ENCODE results near the gene ZBTB42. TPM values are rescaled to one million over a fixed set of nuclear protein-coding genes. Genes with fewer than 3 reads are reported as not detected.

The ZBTB42 gene
- total and polyA plus RNA-seq, 7 donors: 1.5 to 5.5 (median 4.2) TPM

DNA sequence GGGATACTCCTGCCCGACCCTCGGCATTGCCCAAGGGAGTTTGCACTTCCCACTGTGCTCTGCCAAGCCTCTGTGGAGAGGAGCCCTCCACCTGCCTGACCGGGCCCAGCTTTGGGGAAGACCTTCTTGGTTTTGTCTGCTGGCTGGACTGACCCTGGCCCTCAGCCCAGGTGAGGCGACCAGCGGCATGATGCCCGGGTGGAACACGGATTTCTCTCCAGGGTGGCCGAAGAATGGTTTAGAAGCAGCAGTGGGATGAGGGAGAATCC lies 15.6 kb downstream of the ZBTB42 start:
- Histone ChIP-seq H3K36me3 (no peaks in the 10 kb centered on the region), H3K27ac (peak overlapping the region; percentile 93 to 98 (median 95)), H3K27me3 (no peaks in the 10 kb centered on the region), H3K4me1 (peaks cover 0 to 48% (median 38%) of the 10 kb centered on the region in 4 donors), H3K4me3 (peak overlapping the region; percentile 73 to 89 (median 83)), H3K9me3 (no peaks in the 10 kb centered on the region)
- intact Hi-C loops (cut with DNase I): no loop called here
- 5% methylated on average over 8 of the region's 8 CpGs for WGBS, 2 donors
- peak; percentile 74 for DNase-seq
- TF ChIP-seq POLR2AphosphoS5 (IDR thresholded peaks at IDR 0.05): no peak
- no peak for TF ChIP-seq POLR2A (IDR thresholded peaks at IDR 0.05)
- no peak for TF ChIP-seq EP300 (IDR thresholded peaks at IDR 0.05)
- TF ChIP-seq, protein P1, sequence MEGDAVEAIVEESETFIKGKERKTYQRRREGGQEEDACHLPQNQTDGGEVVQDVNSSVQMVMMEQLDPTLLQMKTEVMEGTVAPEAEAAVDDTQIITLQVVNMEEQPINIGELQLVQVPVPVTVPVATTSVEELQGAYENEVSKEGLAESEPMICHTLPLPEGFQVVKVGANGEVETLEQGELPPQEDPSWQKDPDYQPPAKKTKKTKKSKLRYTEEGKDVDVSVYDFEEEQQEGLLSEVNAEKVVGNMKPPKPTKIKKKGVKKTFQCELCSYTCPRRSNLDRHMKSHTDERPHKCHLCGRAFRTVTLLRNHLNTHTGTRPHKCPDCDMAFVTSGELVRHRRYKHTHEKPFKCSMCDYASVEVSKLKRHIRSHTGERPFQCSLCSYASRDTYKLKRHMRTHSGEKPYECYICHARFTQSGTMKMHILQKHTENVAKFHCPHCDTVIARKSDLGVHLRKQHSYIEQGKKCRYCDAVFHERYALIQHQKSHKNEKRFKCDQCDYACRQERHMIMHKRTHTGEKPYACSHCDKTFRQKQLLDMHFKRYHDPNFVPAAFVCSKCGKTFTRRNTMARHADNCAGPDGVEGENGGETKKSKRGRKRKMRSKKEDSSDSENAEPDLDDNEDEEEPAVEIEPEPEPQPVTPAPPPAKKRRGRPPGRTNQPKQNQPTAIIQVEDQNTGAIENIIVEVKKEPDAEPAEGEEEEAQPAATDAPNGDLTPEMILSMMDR (IDR thresholded peaks at IDR 0.05): no peak

DNA sequence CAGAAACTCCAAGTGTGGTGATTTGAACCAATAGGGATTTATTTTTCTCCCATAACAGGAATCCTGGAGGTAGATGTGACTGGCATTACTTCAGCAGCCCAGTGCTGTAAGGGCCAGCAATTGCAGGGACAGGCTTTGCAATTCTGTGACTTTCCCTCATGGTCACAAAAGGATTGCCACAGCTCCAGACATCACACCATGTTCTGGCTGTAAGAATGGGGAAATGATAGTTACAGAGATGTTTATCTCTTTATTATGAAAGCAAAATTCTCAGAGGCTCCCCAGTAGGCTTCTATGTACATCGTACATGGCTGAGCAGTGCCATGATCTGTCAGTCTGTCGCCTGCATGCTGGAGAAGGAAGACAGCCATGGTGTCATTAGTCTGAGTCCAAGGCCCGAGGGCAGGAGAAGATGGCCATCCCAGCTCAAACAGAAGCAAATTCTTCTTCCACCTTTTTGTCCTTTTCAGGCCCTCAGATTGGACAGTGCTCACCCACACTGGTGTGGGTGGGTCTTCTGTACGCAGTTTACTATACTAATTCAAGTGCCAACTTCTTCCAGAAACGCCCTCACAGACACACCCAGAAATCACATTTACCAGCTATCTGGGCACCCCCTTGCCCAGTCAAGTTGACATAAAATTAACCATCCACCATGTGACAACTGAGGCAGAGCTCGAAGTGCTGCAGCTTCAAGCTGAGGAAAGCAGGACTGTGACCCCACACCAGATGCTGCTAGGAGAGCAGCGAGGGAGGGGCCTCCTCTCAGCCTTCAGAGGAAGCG lies 17.2 kb downstream of the ZBTB42 start:
- Histone ChIP-seq H3K27ac (no peak overlapping the region), H3K36me3 (no peaks in the 10 kb centered on the region), H3K4me3 (no peak overlapping the region), H3K4me1 (peaks cover 0 to 50% (median 39%) of the 10 kb centered on the region in 4 donors), H3K27me3 (no peaks in the 10 kb centered on the region), H3K9me3 (no peaks in the 10 kb centered on the region)
- TF ChIP-seq, protein P1 (IDR thresholded peaks at IDR 0.05): no peak
- TF ChIP-seq POLR2AphosphoS5 (IDR thresholded peaks at IDR 0.05) (no peak), POLR2A (IDR thresholded peaks at IDR 0.05) (no peak), EP300 (IDR thresholded peaks at IDR 0.05) (no peak)
- DNase-seq: peak; percentile 64
- WGBS, 2 donors: 89 to 95% methylated on average over 8 of the region's 8 CpGs
- intact Hi-C loops (cut with DNase I): no loop called here

DNA sequence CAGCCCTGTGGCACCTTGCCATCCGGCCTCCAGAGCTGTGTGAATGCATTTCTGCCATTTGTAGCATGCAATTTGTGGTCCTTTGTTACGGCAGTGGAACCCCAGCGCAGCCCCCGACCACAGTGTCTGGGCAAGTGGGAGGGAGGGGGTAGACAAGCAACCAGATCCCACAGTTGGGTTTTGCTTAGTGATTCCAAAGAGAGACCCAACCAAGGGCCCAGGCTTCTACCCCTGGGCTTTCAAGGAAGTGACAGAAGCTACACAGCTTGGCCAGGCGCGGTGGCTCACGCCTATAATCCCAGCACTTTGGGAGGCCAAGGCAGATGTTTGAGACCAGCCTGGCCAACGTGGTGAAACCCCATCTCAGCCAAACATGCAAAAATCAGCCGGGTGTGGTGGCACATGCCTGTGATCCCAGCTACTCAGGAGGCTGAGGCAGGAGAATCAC lies 17.8 kb downstream of the ZBTB42 start:
- H3K4me1 ChIP-seq: peaks cover 0 to 45% (median 39%) of the 10 kb centered on the region in 4 donors

DNA sequence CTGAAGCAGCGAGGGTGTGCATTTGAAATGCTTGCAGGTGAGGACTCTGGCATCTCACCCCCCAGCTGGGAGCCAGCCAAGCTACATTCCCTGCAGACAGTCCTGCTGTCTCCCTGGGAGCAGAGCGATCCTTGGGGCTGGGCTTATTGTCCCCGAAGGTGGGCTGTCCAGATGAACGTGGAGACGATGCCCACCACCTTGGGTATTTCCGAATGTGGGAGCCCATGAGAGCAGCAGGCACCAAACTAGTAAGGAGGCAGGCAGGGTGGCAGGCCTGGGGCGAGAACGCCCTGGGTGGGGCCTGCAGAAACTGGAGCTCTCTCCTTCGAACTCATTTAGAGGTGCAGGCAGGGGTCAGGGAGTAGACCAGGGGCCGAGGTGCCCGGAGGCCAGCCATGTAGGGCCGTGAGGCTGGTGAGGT lies 18.5 kb downstream of the ZBTB42 start:
- Histone ChIP-seq H3K27me3 (no peaks in the 10 kb centered on the region), H3K27ac (no peak overlapping the region), H3K9me3 (no peaks in the 10 kb centered on the region), H3K4me3 (no peak overlapping the region), H3K36me3 (no peaks in the 10 kb centered on the region), H3K4me1 (peaks cover 0 to 38% (median 36%) of the 10 kb centered on the region in 4 donors)
- peak; percentile 53 for DNase-seq
- intact Hi-C loops (cut with DNase I): no loop called here
- TF ChIP-seq, protein P1 (IDR thresholded peaks at IDR 0.05): no peak
- TF ChIP-seq POLR2A (IDR thresholded peaks at IDR 0.05) (no peak), POLR2AphosphoS5 (IDR thresholded peaks at IDR 0.05) (no peak), EP300 (IDR thresholded peaks at IDR 0.05) (no peak)
- 86 to 91% methylated on average over 12 of the region's 12 CpGs for WGBS, 2 donors

More for the DNA sequence above, 17.8 kb downstream of the ZBTB42 start:
- no peak for TF ChIP-seq POLR2A (IDR thresholded peaks at IDR 0.05)
- TF ChIP-seq EP300 (IDR thresholded peaks at IDR 0.05): no peak
- TF ChIP-seq, protein P1 (IDR thresholded peaks at IDR 0.05): no peak
- no peak for TF ChIP-seq POLR2AphosphoS5 (IDR thresholded peaks at IDR 0.05)
- intact Hi-C loops (cut with DNase I): no loop called here
- peak; percentile 34 for DNase-seq
- Histone ChIP-seq H3K36me3 (no peaks in the 10 kb centered on the region), H3K27me3 (no peaks in the 10 kb centered on the region), H3K9me3 (no peaks in the 10 kb centered on the region), H3K27ac (no peak overlapping the region), H3K4me3 (no peak overlapping the region)
- WGBS, 2 donors: 84 to 88% methylated on average over 9 of the region's 9 CpGs
